Heart right ventricle (tissue), 16 donors: ENCODE measurements around the gene RHBG. TPM values are rescaled to one million over a fixed set of nuclear protein-coding genes. Genes with fewer than 3 reads are reported as not detected.
"Not testable (repeated sequence)": the region's sequence is repeated elsewhere in the genome, so short reads cannot be mapped to it uniquely, and the experiment has no call there.

Experiments
- ATAC-seq, 8 donors: fragments of 200-7000 bp; cut with Tn5 transposase; one replicate each; pipeline ENCODE4 v1.9.1; 2020; ENCODE audit warnings: mild to moderate bottlenecking in 8 of 8, moderate library complexity in 8 of 8, moderate number of reproducible peaks in 1 of 8
- DNase-seq, 2 donors: peaks; one replicate each; pipeline ENCODE4 v3.0.0-alpha.2; 2020
- H3K27ac ChIP-seq, 10 donors: fragments of 200-600 bp; sonication (generic) in 2 of 10; one replicate each; pipeline versions ENCODE4 v1.5.0 to v1.8.0; 2020 to 2022; ENCODE audit warnings: mild to moderate bottlenecking in 3 of 10
- H3K27me3 ChIP-seq, 7 donors: fragments of 200-600 bp; one replicate each; pipeline ENCODE4 v1.8.0; 2021 to 2022; ENCODE audit warnings: mild to moderate bottlenecking in 2 of 7
- H3K36me3 ChIP-seq, 9 donors: fragments of 200-600 bp; sonication (generic) in 1 of 9; one replicate each; pipeline versions ENCODE4 v1.5.0 to v1.8.0; 2020 to 2022; ENCODE audit warnings: mild to moderate bottlenecking in 2 of 9
- H3K4me1 ChIP-seq, 9 donors: fragments of 200-600 bp; sonication (generic) in 1 of 9; one replicate each; pipeline versions ENCODE4 v1.5.0 to v1.8.0; 2020 to 2022; ENCODE audit warnings: mild to moderate bottlenecking in 4 of 9
- H3K4me3 ChIP-seq, 10 donors: fragments of 200-600 bp; sonication (generic) in 2 of 10; one replicate each; pipeline versions ENCODE4 v1.5.0 to v1.8.0; 2020 to 2022; ENCODE audit warnings: mild to moderate bottlenecking in 7 of 10, moderate library complexity in 2 of 10
- H3K9me3 ChIP-seq, 11 donors: fragments of 200-600 bp in 10 of 11; sonication (generic) in 2 of 11; one replicate each; pipeline versions ENCODE4 v1.5.0 to v1.8.0; 2013 to 2022; ENCODE audit warnings: mild to moderate bottlenecking in 2 of 11, control low read depth in 1 of 11, moderate library complexity in 1 of 11
- WGBS, 2 donors: extraction: QIAGEN DNeasy Blood & Tissue Kit; methylation state at CpG; one replicate each; pipeline ENCODE4 v1.1.7; 2013; ENCODE audit warnings: inconsistent platforms in 1 of 2; 5-methylcytosine and 5-hydroxymethylcytosine counted together
- intact Hi-C, 10 donors: fragments of 100-400 bp; cut with DNase I; formaldehyde crosslinking; loops; one replicate each; pipeline versions ENCODE4 v1.11.1 to v1.14.2; 2022
- long read RNA-seq, 3 donors: library from polyadenylated mRNA; unstranded; transcript quantifications; one replicate each; pipeline ENCODE4 v2.0.0, GENCODE V29; 2020 to 2021
- polyA plus RNA-seq, 2 donors: library from polyadenylated mRNA; stranded (reverse); fragments of 200-250 nt; gene quantifications; one replicate each; pipeline ENCODE4 v1.2.3, GENCODE V29; 2013
- total RNA-seq, 10 donors: library from RNA; stranded (reverse); fragmentation: NEBNext Ultra II Directional in 3 of 10; extraction: Animal tissue kit (Norgen Biotek cat#: 25700) in 3 of 10; gene quantifications; one replicate each; pipeline versions ENCODE4 v1.2.1 to v1.2.4, GENCODE V29; 2021 to 2023
- TF ChIP-seq, protein P1 (sequence below), 9 donors: fragments of 200-600 bp; sonication (generic) in 2 of 9; IDR thresholded peaks; one replicate each; pipeline versions ENCODE4 v1.5.0 to v1.8.0; 2021 to 2022; ENCODE audit warnings: antibody characterized with exemption in 9 of 9, mild to moderate bottlenecking in 5 of 9, moderate library complexity in 1 of 9
- donor health status: Arrhythmogenic right ventricular cardiomyopathy.
- donor health status: ischemic (EF 13 %, LVEDD 7.1; RV severe dilation, severe dysfunction).
- donor health status: healthy with polysubstance abuse.
- donor health status: DM: no; HTN: yes; CAD: no.
- donor health status: DM: no; HTN: no; CAD: no.
- donor health status: ischemic (EF 25% LVEDD 6.9; RV normal size, moderate dysfunction).
- donor health status: ischemic (EF 25% LVEDD 5.7; RV mildly dilated, moderate dysfunction).
- donor health status: healthy.
- donor health status: DM: yes; HTN: yes; CAD: no.
- donor health status: Ischemic cardiomyopathy.
- donor health status: ischemic (EF 35%, LVEDD 5.7; RV mildly dilated, moderate dysfunction).
- donor health status: nonischemic (EF 11% LVEDD 7.7; RV severe dilation, severe dysfunction).
- donor health status: DM: yes; HTN: yes; CAD: no.
- donor health status: PGD.
- donor health status: ischemic (EF 29% LVEDD 5.4; RV normal size, mild dysfunction).
- donor health status: nonischemic (EF 23%, LVEDD 6.1; RV moderate dilation, normal function).

The RHBG gene, protein sequence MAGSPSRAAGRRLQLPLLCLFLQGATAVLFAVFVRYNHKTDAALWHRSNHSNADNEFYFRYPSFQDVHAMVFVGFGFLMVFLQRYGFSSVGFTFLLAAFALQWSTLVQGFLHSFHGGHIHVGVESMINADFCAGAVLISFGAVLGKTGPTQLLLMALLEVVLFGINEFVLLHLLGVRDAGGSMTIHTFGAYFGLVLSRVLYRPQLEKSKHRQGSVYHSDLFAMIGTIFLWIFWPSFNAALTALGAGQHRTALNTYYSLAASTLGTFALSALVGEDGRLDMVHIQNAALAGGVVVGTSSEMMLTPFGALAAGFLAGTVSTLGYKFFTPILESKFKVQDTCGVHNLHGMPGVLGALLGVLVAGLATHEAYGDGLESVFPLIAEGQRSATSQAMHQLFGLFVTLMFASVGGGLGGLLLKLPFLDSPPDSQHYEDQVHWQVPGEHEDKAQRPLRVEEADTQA
- total RNA-seq (not detected), polyA plus RNA-seq (not detected)
- long read RNA-seq, donor 1, result 0 reads
- long read RNA-seq, donor 2, result 0 reads
- long read RNA-seq, donor 3, result 0 reads

DNA sequence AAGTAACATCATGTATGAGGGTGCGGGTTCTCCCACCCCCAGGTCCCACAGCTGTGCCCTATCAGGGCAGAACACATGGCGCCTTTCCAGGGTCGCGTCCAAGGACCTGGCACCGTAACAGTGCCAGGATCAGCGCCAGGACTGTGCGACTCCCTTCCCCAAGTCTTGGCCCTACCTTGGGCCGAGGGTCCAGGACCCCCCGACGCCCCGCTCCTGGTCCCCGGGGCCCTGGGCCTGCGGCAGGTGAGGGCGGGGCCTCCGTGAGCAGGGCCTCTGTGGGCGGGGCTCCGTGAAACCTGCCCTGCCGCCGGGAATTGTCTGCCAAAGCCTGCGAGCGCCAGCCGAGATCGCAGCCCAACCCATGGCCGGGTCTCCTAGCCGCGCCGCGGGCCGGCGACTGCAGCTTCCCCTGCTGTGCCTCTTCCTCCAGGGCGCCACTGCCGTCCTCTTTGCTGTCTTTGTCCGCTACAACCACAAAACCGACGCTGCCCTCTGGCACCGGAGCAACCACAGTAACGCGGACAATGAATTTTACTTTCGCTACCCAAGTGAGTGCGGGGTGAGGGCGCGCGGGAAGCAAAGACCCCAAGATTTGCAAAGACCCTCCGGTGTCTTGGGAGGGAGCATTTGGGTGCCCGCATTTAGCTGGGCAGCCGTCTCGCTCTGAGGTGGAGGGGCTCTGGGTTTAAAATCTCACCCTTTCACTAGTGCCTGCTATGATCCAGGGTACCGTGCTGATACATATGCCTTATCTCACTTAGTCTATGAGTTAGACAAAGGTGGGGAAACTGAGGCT, at the start of gene RHBG:
Gene RHBG (plus strand): TSS at position 323 of the 796 bp plus-strand sequence. CDS start 39 bp downstream, at position 362.
- Histone ChIP-seq H3K9me3 (no peaks in the 10 kb centered on the region), H3K4me3 (peak within 1 kb of the TSS in 9 of 10 donors; percentile 17 to 49 (median 43)), H3K4me1 (peaks cover 0 to 18% (median 8%) of the 10 kb centered on the region in 9 donors), H3K36me3 (no peaks in the 10 kb centered on the region), H3K27me3 (peaks cover 0 to 49% (median 32%) of the 10 kb centered on the region in 7 donors), H3K27ac (no peak within 1 kb of the TSS)
- DNase-seq, result peak in 1 of 2 donors; percentile 45
- intact Hi-C loops, result no loop called here
- ATAC-seq, result peak in 7 of 8 donors; percentile 38 to 69 (median 54)
- 8 to 11% methylated on average over 48 of the region's 48 CpGs for WGBS, 2 donors
- TF ChIP-seq, protein P1, sequence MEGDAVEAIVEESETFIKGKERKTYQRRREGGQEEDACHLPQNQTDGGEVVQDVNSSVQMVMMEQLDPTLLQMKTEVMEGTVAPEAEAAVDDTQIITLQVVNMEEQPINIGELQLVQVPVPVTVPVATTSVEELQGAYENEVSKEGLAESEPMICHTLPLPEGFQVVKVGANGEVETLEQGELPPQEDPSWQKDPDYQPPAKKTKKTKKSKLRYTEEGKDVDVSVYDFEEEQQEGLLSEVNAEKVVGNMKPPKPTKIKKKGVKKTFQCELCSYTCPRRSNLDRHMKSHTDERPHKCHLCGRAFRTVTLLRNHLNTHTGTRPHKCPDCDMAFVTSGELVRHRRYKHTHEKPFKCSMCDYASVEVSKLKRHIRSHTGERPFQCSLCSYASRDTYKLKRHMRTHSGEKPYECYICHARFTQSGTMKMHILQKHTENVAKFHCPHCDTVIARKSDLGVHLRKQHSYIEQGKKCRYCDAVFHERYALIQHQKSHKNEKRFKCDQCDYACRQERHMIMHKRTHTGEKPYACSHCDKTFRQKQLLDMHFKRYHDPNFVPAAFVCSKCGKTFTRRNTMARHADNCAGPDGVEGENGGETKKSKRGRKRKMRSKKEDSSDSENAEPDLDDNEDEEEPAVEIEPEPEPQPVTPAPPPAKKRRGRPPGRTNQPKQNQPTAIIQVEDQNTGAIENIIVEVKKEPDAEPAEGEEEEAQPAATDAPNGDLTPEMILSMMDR (IDR thresholded peaks at IDR 0.05), result no peak

DNA sequence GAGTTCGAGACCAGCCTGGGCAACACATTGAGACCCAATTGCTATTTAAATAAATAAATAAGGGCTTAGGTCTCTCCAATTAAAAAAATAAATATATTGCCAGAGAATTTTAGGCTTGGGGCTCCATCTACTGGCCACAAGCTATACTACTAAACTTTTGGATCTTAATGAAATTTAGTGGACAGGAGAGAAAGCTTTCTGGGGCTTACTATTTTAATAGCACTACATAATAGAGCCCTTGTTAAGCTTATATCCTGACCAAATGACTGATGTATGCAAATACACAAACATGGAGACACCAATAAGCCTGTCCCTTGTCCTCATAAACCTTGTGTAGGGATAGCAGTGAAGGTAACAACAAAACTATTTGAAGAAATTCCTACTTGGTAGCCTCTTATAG, 49.3 kb upstream of the RHBG start:
- intact Hi-C loops, result loop anchor here in 2 of 10 donors (5.0 to 10.0 kb wide), 2 partner anchors 55 to 172 kb away; no protein-coding TSS in a partner anchor
- Histone ChIP-seq H3K27ac (no peak overlapping the region), H3K4me1 (no peaks in the 10 kb centered on the region), H3K4me3 (no peak overlapping the region), H3K36me3 (peaks cover 3 to 100% (median 90%) of the 10 kb centered on the region in 9 donors), H3K27me3 (no peaks in the 10 kb centered on the region), H3K9me3 (no peaks in the 10 kb centered on the region)
- 89 to 90% methylated on average over 1 of the region's 1 CpG for WGBS, 2 donors
- TF ChIP-seq, protein P1 (IDR thresholded peaks at IDR 0.05), result peak; percentile 17 to 66 (median 57)
- DNase-seq (no peak), ATAC-seq (no peak)

DNA sequence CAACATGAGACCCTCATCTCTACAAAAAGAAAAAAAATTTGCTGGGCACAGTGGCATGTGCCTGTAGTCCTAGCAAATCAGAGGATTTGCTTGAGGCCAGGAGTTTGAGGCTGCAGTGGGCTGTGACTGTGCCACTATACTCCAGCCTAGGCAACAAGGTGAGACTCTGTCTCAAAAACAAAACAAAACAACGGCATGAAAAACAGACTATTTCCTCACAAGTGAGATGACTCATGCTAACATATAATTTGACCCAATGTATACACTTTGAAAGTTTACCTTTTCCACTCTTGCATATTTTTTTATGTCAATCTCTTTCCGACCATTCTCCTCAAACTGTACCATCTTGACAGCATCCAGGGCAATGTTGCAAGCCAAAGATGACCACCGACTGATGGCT, 48.5 kb upstream of the RHBG start:
- no peaks in the 10 kb centered on the region for H3K9me3 ChIP-seq
- no peaks in the 10 kb centered on the region for H3K27me3 ChIP-seq
- TF ChIP-seq, protein P1 (IDR thresholded peaks at IDR 0.05), result no peak
- intact Hi-C loops, result no loop called here
- no peak overlapping the region for H3K27ac ChIP-seq
- H3K4me1 ChIP-seq, result no peaks in the 10 kb centered on the region
- H3K36me3 ChIP-seq, result peaks cover 3 to 100% (median 88%) of the 10 kb centered on the region in 9 donors
- H3K4me3 ChIP-seq, result no peak overlapping the region
- no peak for ATAC-seq
- DNase-seq, result no peak
- 82 to 89% methylated on average over 3 of the region's 3 CpGs for WGBS, 2 donors

DNA sequence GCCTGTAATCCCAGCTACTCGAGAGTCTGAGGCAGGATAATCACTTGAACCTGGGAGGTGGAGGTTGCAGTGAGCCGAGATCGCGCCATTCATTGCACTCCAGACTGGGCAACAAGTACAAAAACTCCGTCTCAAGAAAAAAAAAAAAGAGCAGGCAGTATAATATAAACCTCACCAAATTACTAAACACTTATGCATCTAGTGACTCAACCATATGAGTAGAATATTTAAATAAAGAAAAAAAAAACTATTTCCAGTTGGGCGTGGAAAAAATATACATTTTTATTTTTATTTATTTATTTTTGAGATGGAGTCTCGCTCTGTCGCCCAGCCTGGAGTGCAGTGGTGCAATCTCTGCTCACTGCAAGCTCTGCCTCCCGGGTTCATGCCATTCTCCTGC, 45.8 kb upstream of the RHBG start:
- 96 to 97% methylated on average over 9 of the region's 9 CpGs for WGBS, 2 donors
- intact Hi-C loops, H3K4me1 ChIP-seq, H3K27me3 ChIP-seq, ATAC-seq, H3K9me3 ChIP-seq, H3K4me3 ChIP-seq, DNase-seq, H3K27ac ChIP-seq: not testable (repeated sequence)
- H3K36me3 ChIP-seq, result peaks cover 3 to 90% (median 64%) of the 10 kb centered on the region in 9 donors
